Activated gamma-delta T cell (primary cell): Measurements from ENCODE around the gene SIGLEC1.
A peak's percentile ranks its signal among the peaks of the same experiment; 100 is the strongest.

Source experiments
- DNase-seq: peaks from one replicate; lab custom pipeline; 2025; lab: John Stamatoyannopoulos, UW

The SIGLEC1 gene

DNA sequence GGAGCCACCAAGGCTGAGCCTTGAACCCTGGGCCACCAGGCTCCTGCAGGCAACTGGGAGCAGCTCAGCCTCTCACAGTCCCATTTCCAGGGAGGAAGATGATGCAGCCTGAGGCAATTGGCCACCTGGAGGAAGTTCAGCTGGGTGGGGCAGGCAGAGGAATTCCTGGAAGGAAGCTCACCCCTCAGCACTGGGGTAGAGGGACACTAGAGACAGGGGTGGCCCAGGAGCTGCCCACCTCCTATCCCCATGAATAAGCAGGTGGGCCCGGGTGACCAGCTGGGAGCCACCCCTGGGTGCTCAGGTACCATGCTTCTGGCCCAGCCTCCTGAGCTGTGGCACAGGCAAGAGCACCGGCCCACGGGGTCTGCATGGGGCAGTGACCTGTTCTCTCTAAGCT lies 16.5 kb upstream of the SIGLEC1 start:
- DNase-seq = no peak

DNA sequence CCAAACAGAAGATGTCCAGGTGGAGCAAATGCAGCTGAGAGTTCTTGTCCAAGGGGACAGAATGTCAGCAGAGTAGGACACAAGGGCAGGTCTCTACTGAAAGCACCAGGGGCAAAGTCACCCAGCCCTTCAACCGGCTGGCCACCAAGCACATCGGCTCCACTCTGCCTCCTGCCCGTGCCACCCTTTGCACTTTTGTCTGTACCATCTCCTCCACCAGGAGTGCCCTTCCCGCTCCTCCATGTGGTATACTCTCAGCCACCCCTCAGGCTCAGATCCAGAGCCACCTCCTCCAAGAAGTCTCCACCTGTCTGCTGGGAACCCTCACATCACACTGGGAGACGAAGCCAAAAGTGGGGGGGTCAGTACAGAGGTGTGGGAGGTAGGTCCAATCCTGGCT lies 16.0 kb upstream of the SIGLEC1 start:
- DNase-seq = no peak

DNA sequence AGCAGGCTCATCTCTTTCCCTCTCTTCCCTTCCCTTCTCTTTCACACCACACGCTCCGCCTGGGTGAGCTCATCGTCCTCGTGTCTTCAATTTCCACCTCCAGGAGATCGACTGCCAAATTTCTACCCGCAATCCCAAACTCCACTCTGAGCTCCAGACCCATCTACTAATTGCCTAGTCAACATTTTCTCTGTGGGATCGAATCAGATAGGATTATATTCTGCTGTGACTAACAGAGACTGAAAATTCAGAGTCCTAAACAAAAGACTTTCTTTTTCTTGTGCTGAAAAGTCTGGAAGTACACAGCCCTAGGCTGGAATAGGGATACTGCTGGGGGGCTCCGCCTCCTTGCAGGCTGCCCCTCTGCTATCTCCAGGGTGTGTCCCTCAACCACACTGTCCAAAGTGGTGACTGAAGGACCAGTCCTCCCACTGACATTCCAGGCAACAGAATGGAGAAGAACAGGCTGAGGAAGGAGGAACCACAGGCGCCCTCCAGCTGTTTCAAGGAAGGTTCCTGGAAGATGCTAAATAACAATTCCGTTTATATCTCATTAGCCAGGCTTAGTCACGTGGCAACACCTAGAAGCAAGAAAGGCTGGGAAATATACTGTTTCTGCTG lies 15.1 kb upstream of the SIGLEC1 start:
- DNase-seq = no peak

DNA sequence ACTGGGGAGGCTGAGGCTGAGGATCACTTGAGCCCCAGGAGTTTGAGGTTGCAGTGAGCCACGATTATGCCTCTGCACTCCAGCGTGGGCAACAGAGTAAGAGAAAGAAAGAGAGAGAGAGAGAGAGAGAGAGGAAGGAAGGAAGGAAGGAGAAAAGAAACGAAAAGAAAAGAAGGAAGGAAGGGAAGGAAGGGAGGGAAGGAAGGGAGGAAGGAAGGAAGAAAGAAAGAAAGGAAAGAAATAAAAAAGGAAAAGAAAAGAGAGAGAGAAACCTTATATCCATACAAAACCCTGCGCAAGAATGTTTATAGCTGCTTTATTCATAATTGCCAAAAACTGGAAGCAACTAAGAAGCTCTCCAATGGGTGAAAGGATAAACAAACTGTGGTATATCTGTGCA lies 12.0 kb upstream of the SIGLEC1 start:
- DNase-seq = no peak

GRCh38 chr20:3723284-3723683 lies 10.9 kb upstream of the SIGLEC1 start:
- DNase-seq = no peak

DNA sequence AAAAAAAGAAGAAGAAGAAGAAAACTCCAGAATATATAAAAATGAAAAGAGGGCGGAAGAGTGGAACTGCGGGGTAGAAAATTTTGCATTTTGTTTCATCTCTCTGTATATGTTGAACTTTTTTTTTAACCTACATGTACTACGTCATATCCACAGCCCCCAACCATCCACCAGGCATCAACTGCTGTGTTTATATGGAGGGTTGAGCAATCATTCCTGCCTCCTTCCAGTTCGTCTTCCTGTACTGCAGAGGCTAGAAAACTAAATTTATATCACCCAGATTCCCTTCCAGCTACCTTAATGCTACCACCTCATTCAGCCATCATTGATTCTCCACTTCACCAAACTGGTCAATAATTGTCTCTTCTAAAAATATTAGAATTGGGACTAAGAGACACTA lies 9.5 kb upstream of the SIGLEC1 start:
- no peak for DNase-seq

DNA sequence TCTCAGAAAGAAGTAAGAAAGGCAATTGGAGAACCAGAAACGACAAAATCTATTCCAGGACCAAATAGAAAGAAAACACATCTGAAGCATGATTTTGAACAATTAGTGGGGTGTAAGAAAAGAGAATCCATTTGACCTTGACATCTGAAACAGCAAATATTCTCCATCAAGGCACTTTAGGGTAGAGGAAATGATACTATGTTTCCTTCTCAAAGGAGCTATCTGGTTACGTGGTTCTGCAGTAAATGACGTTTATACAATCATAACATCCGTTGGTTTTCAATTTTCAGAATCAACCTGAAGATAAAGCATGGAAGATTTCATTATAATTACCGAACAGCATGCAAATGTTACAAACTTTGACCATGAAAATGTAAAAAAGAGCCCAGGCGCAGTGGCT lies 8.2 kb upstream of the SIGLEC1 start:
- DNase-seq = no peak

GRCh38 chr20:3720068-3720467 lies 7.7 kb upstream of the SIGLEC1 start:
- DNase-seq = no peak

- no peak for DNase-seq
Observed at GRCh38 chr20:3719046-3719445, 6.6 kb upstream of the SIGLEC1 start.

DNA sequence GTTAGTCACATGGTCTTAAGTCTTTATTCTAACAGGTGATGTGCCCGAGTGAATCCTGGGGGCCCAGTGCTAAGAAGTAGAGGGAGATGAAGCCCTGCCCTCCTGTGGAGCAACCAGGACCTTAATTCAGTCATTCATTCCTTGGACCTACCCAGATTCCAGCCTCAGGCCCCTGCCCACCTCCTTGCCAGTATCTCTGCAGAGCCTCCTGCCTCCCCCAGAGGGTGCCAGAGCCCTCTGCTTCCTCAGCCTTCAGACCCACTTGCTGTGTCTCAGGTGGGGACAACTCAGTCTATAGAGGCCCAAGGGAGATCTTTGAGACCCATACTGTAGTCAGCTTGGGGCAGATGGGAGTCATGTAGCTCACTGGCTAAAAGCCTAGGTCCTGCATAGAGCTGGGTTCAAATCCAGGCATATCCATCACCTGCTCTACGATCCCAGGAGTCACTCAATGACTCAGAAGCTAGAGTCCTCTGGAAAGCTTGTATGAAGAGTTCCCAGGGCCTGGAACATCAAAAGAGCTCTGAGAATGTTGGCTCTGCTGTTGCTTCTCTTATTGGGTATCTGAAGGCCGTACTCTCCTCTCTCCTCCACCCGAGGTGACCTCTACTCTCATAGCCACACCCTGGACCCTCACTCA lies 3.9 kb upstream of the SIGLEC1 start:
- no peak for DNase-seq

DNA sequence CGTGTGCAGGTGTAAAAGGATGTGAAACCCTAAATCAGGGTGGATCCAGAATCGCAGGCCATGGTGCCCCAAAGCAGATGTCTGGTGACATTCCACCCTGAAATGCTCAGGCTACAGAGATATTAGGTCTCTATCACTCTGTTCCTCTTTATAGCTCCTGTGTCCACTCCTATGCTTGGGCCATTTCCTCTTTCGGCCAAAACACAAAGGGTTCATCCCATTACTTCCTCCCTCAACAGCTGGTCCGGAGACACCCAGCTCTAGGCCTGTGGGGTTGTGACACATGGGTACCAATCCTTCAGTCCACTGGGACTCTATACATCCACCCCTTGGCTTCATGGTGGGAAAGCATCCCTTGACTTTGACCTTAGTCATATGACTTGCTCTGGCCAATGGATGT lies 1.7 kb upstream of the SIGLEC1 start:
- no peak for DNase-seq

GRCh38 chr20:3711484-3711941 lies 887 bp downstream of the SIGLEC1 start:
- DNase-seq = no peak

DNA sequence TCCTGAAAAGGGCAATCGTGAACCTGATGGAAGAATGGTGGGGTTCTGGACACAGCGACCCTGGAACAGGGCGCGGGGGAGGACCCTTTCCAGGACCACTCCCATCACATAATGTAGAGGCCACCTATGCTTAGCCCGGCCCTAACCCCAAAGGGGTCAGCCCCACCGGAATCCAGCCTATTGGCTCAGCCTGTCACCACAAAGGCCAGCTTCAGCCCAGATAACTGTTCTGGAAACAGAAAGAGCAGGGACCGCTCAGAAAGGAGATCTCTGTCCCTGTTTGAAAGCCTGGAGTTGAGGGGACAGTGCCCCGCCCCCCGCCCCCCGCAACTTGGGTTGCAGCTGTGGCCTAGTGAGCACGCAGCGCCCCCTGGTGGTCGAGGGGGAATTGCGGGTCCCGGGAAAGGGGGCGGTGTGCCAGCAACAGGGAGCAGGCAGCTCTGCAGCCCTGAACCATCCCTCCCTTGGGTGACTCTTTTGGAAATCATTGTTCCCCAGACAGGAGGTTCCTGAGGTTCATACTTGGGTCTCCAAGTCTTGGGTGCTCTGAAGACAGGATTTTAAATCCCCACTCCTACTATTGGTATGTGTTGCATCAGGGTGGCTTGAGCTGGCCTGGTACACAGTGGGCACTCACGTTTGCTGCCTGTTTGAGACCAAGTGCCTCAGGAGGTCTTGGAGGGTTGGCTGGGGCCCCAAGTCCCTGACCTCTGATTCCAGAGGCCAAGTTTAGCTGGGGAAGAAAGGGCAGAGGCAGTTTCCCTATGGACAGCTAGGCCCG lies 1.5 kb downstream of the SIGLEC1 start:
- DNase-seq = peak; percentile 52

GRCh38 chr20:3710011-3710466 lies 2.4 kb downstream of the SIGLEC1 start:
- DNase-seq = no peak

DNA sequence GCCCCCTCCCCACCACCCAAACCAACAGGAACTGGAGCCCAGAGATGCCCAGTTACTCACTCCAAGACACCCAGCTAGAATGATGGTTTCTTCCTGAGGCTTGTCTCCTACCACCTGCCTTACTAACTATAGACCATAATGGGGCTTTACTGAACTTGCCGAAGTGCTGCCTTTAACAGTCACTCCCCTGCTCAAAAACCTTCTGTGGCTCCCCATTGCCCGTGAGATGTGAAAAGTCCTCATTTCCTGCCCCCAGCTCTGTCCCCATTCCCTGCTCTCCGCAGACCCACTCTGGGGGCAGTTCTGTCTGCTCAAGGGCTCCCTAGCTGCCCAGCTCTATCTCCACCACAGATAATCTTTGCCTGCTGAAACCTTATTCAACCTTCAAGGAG lies 4.9 kb downstream of the SIGLEC1 start:
- no peak for DNase-seq

- no peak for DNase-seq
Observed at GRCh38 chr20:3706774-3707507, 5.5 kb downstream of the SIGLEC1 start.

- DNase-seq = no peak
Observed at GRCh38 chr20:3705970-3706739, 6.2 kb downstream of the SIGLEC1 start.

- no peak for DNase-seq
Observed at GRCh38 chr20:3705491-3705969, 6.9 kb downstream of the SIGLEC1 start.

DNA sequence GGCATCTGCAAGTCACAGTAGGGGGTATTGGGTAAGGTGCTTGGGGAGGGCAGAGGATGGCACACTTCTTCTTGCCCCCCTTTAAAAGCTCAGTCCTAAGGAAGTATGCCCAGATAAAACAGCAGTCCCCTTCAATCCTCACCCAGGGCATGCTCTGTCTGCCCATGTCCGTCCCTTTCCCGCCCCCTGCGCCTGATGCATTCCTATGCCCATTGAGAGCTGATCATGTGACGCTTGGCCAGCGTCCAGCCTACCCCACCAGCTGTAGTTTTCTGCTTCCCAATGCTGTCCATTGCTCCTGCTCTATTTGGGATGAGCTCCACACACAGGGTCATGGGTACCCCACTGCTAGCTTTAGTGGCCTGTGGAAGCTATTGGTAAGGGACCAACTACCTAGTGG lies 8.3 kb downstream of the SIGLEC1 start:
- DNase-seq = no peak

DNA sequence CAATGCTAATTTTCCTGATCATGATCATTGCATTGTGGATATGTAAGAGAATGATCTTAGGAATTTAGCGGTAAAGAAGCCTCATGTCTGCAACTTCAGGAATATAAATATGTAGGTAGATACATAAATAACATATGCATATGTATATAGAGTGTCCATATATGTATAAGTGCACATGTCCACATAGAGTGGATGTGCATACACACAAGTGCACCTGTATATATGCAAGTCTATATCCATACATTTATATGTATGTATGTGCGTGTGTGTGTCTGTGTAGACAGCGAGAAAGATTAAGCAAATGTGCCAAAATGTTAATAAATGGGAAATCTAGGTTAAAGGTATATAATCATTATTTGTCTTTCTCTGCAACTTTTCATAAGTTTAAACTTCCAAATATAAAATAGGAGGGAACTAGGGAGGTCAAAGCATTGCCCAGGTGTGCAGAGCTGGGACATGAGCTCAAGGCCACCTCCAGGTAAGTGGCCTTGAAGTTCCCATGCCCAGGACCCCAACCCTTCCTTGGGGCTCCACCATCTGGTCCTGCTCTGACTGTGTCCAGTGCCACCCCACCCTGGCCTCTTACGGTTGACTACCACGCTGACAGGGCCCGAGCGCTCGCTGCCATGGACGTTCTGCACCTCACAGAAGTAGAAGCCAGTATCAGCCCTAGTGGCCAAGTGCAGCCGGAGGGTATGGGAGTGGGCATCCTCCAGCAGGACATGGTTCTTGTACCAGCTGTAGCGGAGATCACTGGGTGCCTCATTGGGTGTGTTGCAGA lies 9.6 kb downstream of the SIGLEC1 start:
- no peak for DNase-seq
